Bronchial epithelial cell (primary cell): ENCODE results near the gene OR5B21. TPM values are rescaled to one million over a fixed set of nuclear protein-coding genes. Genes with fewer than 3 reads are reported as not detected.

Source experiments
- DNase-seq: peaks from one replicate; pipeline ENCODE4 v3.0.0-alpha.2; 2010; ENCODE audit warnings: low read depth
- FAIRE-seq: peaks from 2 replicates; lab custom pipeline; 2011; peaks lifted over from hg19 to GRCh38; lab: Jason Lieb, UNC
- H3K27me3 ChIP-seq: 2 replicates; pipeline ENCODE4 v1.5.1; 2011; ENCODE audit warnings: low read length; ENCODE audit not compliant: control insufficient read depth, insufficient read depth
- H3K36me3 ChIP-seq: 2 replicates; pipeline ENCODE4 v1.5.1; 2011; ENCODE audit warnings: low read length; ENCODE audit not compliant: control insufficient read depth, insufficient read depth
- H3K4me3 ChIP-seq: 2 replicates; pipeline ENCODE4 v1.5.1; 2011; ENCODE audit warnings: mild to moderate bottlenecking, low read depth, low read length, control low read depth
- total RNA-seq: library from RNA; depleted of rRNA; stranded (reverse); fragments of >200 nt; gene quantifications from 2 replicates; pipeline ENCODE4 v1.2.1, GENCODE V29; 2014
- TF ChIP-seq, protein P1 (sequence below): IDR thresholded peaks from 2 replicates; pipeline ENCODE4 v1.5.1; 2011; ENCODE audit warnings: mild to moderate bottlenecking, moderate library complexity, low read length, control low read depth, inconsistent platforms; ENCODE audit not compliant: insufficient read depth, severe bottlenecking

The OR5B21 gene
- total RNA-seq, result not detected in 2 replicates

DNA sequence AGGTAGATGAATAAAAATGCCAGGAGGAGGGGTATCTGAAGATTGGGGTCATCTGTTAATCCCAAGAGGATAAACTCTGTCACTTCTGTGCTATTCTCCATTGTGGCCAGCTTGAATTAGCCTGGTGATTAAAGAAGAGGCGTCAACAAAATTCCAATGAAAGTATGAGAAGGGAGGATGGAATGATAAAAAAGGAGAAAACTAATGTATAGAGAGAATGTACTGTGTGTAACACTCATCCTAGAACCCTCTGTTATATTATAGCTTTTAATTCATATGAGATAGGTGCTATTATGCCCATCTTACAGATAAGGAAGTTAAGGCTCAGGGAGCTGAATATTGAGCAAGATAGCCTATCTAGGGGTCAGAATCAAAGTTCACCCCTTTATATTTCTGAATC, at the start of gene OR5B21:
Gene OR5B21 (minus strand): TSS at position 101 of the 400 bp plus-strand sequence. CDS start 0 bp downstream, at position 101.
- no peak for FAIRE-seq

DNA sequence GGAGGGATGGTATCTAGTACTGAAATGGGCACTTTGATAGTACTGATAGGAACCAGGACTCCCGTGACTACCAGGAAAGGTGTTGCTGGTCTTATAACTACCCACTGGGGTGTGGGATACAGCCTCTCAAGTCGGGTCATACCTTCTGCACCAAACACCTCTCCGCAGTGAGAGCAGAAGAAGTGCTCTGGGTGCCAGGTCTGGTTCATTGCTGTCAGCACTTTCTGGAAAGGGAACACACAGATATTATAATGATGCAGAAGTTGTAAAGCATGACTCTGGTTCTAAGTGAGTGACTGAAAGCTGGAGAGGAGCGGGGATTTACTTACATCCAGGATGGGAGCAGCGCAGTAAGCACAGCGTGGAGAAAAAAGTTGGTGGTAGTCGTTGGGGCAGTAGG, 41.7 kb upstream of the OR5B21 start:
- TF ChIP-seq, protein P1, sequence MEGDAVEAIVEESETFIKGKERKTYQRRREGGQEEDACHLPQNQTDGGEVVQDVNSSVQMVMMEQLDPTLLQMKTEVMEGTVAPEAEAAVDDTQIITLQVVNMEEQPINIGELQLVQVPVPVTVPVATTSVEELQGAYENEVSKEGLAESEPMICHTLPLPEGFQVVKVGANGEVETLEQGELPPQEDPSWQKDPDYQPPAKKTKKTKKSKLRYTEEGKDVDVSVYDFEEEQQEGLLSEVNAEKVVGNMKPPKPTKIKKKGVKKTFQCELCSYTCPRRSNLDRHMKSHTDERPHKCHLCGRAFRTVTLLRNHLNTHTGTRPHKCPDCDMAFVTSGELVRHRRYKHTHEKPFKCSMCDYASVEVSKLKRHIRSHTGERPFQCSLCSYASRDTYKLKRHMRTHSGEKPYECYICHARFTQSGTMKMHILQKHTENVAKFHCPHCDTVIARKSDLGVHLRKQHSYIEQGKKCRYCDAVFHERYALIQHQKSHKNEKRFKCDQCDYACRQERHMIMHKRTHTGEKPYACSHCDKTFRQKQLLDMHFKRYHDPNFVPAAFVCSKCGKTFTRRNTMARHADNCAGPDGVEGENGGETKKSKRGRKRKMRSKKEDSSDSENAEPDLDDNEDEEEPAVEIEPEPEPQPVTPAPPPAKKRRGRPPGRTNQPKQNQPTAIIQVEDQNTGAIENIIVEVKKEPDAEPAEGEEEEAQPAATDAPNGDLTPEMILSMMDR, result no peak
- no peak for DNase-seq
- peak; percentile 86 for FAIRE-seq
- Histone ChIP-seq H3K27me3 (no peaks in the 10 kb centered on the region), H3K4me3 (no peak overlapping the region), H3K36me3 (peaks cover 2% of the 10 kb centered on the region)

More for the DNA sequence above, at the start of gene OR5B21:
- no peaks in the 10 kb centered on the region for H3K36me3 ChIP-seq
- no peak within 1 kb of the TSS for H3K4me3 ChIP-seq
- DNase-seq, result no peak
- TF ChIP-seq, protein P1, result no peak
- no peaks in the 10 kb centered on the region for H3K27me3 ChIP-seq

DNA sequence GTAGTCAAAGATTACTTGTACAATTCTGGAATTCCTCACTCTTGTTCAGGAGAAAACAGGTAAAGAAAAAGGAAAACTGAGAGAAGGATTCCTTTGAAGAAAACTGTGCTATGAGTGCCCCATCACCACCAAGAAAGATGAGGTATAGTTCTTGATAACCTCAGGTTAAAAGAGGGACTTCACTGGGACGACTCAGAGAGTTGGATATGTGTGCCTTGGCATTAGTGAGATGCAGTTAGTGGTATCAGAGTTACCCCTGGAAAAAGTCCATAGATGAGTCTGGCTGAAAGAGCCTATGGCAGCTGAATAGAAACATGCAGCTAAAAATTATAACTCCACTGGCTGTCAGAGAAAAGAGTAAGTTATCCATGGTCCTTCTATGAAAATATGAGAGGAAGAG, 38.9 kb upstream of the OR5B21 start:
- FAIRE-seq (no peak), DNase-seq (no peak)
- TF ChIP-seq, protein P1, result no peak
- peaks cover 2% of the 10 kb centered on the region for H3K36me3 ChIP-seq
- no peaks in the 10 kb centered on the region for H3K27me3 ChIP-seq
- no peak overlapping the region for H3K4me3 ChIP-seq

DNA sequence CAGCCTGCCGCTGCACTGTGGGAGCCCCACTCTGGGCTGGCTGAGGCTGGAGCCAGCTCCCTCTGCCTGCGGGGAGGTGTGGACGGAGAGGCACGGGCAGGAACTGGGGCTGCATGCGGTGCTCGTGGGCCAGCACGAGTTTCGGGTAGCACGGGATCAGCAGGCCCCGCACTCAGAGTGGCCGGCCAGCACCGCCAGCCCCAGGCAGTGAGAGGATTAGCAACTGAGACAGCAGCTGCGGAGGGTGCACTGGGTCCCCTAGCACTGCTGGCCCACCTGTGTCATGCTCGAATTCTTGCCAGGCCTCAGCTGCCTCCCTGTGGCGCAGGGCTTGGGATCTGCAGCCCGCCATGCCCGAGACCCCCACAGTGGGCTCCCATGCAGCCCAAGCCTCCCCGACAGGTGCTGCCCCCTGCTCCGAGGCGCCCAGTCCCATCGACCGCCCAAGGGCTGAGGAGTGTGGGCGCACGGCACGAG, 24.0 kb upstream of the OR5B21 start:
- no peaks in the 10 kb centered on the region for H3K36me3 ChIP-seq
- DNase-seq, result no peak
- FAIRE-seq, result no peak

DNA sequence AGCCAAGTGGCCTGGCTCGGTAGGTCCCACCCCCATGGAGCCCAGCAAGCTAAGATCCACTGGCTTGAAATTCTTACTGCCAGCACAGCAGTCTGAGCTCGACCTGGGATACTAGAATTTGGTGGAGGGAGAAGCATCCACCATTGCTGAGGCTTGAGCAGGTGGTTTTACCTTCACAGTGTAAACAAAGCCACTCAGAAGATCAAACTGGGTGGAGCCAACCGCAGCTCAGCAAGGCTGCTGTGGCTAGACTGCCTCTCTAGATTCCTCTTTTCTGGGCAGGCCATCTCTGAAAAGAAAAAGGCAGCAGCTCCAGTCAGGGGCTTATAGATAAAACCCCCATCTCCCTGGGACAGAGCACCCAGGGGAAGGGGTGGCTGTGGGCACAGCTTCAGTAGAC, 22.3 kb upstream of the OR5B21 start:
- Histone ChIP-seq H3K36me3 (no peaks in the 10 kb centered on the region), H3K4me3 (no peak overlapping the region), H3K27me3 (no peaks in the 10 kb centered on the region)
- FAIRE-seq (no peak), DNase-seq (no peak)
- TF ChIP-seq, protein P1, result no peak

More for the DNA sequence above, 24.0 kb upstream of the OR5B21 start:
- H3K27me3 ChIP-seq, result no peaks in the 10 kb centered on the region
- TF ChIP-seq, protein P1, result no peak
- no peak overlapping the region for H3K4me3 ChIP-seq

DNA sequence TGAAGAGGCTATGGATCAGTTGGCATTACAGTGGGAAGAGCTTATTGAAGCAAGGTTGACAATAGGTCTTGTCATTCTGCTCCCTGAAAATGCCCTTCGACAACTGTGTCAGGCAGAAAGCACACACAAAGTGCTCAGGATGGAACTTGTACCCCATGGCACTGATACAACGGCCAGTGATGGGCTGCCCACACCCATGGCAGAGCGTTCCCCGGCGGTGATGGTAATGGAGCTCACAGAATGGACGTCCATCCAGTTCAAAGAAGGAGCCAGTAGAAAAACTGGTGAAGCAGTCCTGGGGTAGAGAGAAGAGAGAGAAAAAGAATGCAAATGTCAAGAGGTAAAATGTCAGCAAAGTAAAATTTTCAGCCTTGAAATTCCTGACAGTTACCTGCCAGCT, 19.5 kb upstream of the OR5B21 start:
- Histone ChIP-seq H3K4me3 (no peak overlapping the region), H3K36me3 (no peaks in the 10 kb centered on the region), H3K27me3 (no peaks in the 10 kb centered on the region)
- TF ChIP-seq, protein P1, result no peak
- DNase-seq (no peak), FAIRE-seq (no peak)
